Activated effector memory CD4-positive, alpha-beta T cell treated with Interleukin-2 at 50 U/mL for 16 hours (primary cell): Measurements from ENCODE around the gene HVCN1.

Source experiments
- DNase-seq: peaks from one replicate; pipeline ENCODE4 v3.0.0-alpha.2; 2020

Gene HVCN1

GRCh38 chr12:110698171-110698902 lies 9.4 kb upstream of the HVCN1 start:
- peak; percentile 67 for DNase-seq

GRCh38 chr12:110697236-110697635 lies 8.3 kb upstream of the HVCN1 start:
- no peak for DNase-seq

- DNase-seq, result no peak
Observed at GRCh38 chr12:110696283-110696682, 7.4 kb upstream of the HVCN1 start.

DNA sequence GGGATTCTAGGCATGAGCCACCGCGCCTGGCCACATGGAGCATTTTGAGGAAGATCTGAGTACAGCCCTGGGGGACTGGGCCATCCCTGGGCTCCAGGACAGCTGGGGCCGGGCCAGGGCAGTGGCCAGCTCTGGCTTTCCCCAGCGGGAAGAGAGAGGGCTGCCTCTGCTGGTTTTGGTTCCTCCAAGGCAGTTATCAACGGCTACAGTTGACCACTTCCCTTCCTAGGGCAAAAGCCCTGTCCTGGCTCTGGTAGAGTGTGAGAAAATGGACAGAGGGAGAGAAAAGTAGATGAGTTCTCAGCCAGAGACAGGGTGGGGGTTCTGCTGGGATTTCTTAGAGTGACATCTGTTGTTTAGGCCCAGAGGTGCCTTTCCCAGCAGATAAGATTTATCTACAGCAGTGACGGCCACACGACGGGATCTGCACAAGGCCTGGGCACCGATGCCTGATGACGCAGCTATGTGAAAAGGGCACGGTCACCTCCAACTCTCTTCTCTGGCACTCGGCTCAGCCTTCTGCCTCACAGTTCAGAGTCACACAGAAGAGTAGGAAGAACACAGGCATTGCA lies 5.5 kb upstream of the HVCN1 start:
- DNase-seq, result no peak

DNA sequence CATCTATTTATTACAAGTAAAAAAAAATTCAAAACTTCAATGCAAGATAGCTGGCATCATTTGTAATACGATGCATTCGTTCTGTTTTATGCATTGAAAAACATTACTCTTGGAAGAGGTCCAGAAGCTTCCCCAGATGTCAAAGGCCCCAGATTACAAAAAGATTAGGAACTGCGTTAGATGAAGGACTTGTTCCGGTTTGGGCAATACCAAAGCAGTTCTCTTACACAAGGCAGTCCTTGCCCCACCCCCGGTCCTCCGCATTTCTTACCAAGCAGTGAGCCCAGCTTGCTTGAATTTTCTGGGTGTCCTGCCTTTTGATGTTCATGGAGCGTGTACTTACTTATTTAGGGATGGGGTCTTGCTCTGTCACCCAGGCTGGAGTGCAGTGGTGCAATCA lies 4.8 kb upstream of the HVCN1 start:
- DNase-seq, result no peak

GRCh38 chr12:110690127-110690430 lies 1.2 kb upstream of the HVCN1 start:
- no peak for DNase-seq

- peak; percentile 42 for DNase-seq
Observed at GRCh38 chr12:110689281-110690126, 589 bp upstream of the HVCN1 start.

DNA sequence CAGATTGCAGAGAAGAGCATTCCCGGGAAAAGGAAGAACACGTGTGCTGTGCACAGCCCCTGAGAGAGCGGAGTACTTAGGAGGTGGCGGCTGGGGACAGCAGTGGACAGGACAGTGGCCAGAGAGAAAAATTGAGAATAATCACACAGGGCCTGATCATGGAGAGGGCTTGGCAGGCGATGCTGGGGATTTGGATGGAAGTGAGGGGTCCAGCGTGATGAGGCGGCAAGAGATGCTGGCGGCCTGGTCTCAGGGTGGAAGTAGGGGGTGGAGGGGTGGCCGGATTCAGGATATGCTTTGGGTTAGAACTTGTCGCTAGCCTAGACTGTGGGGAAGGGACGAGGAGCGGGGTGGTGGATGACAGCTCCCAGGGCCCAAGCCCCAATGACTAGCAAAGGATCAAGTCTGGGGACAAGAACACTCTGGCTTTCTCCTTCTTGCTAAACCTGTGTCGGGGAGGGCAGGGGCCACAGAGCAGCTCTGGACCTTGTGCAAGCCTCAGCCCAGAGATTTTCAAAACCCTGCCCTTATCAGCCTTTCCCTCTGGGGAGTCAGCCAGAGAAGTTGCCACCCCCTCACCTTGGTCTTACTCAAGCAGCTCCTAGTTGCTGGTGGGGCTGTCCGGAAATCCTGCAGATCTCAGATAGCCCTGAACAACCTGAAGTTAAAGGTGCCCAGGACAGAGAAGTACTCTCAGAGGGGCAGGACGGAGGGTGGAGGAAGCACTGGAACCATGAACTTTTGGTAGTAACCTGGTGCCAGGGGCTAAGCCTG lies 1.3 kb downstream of the HVCN1 start:
- no peak for DNase-seq

DNA sequence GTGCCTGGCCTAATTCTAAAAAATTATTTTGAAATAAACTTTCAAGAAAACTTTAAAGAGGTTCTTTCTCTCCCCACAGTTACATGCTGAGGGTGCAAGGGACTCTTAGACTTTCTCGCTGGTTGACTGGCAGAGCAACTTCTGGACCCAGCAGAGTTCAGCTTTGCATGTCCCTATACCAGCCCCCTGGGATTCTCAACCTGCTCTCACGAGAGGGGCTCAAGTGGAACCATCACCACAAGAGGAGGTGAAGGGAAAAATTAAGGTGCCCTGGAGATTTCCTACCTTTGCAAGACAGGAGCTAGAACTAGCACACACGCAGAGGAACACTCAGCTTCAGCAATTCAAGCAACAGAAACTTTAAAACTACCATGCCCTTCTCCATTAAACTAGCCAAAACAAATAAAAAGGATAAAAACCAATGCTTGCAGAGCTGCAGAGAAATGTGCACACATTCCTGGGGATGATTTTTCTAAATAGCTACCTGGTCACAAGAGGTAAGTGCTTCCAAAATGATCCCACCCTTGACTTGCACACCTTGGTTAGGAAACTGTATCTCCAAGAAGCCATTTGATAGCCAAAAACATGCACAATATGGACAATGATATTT lies 2.5 kb downstream of the HVCN1 start:
- no peak for DNase-seq

GRCh38 chr12:110684312-110684836 lies 4.5 kb downstream of the HVCN1 start:
- no peak for DNase-seq

- no peak for DNase-seq
Observed at GRCh38 chr12:110683888-110684287, 5.0 kb downstream of the HVCN1 start.

GRCh38 chr12:110680032-110680431 lies 8.9 kb downstream of the HVCN1 start:
- DNase-seq, result no peak

GRCh38 chr12:110679201-110679600 lies 9.7 kb downstream of the HVCN1 start:
- DNase-seq, result no peak

- DNase-seq, result no peak
Observed at GRCh38 chr12:110677982-110678381, 10.9 kb downstream of the HVCN1 start.

DNA sequence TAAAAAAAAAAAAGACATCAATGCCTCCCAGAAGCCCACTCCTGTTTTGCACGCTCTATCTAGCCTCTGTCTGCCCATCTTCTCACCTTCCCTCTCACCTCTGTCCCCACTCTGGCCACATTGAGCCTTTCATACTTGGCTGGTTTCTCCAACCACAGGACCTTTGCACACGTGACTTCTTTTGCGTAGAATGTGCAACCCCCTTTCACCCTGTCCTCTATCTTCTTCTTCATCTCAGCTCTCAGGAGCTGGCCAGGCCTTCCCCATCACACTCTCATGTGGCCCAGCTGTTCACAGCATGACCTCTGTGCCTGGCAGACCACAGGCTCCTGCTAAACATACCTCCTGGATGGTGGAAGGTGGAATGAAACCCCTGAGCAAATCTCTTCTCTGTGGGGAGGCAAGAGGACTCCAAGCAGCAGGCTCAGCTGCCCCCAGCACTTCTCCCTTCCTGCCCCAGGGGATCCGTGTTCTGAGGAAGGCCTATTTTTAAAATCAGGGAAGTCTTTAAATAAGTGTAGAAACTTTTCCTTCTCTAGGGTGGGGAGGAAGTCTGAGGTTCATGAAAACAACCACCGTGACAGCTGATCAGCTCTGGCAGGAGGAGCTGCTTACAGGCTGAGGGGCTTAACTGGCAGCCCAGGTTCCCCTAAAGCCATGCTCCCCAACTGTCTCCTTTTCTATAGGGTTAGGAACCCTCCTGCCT lies 11.6 kb downstream of the HVCN1 start:
- no peak for DNase-seq

GRCh38 chr12:110676171-110676570 lies 12.7 kb downstream of the HVCN1 start:
- DNase-seq, result no peak

- DNase-seq, result no peak
Observed at GRCh38 chr12:110670161-110670701, 18.7 kb downstream of the HVCN1 start.

DNA sequence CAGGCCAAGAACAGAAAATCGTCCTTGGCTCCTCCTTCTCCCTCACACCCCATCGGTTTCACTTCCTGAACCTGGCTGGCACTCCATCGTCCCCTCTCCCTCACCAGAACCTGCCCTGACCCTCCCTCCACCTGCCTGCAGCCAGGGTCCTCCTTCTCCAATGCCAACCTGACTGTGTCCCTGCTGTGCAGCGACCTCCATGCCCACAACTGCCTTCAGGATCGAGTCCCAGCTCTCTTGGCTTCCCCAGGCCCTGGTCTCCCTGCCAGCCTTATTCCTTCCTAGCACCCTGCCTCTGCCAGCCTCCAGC lies 19.8 kb downstream of the HVCN1 start:
- DNase-seq, result no peak

GRCh38 chr12:110668480-110669192 lies 20.3 kb downstream of the HVCN1 start:
- no peak for DNase-seq

DNA sequence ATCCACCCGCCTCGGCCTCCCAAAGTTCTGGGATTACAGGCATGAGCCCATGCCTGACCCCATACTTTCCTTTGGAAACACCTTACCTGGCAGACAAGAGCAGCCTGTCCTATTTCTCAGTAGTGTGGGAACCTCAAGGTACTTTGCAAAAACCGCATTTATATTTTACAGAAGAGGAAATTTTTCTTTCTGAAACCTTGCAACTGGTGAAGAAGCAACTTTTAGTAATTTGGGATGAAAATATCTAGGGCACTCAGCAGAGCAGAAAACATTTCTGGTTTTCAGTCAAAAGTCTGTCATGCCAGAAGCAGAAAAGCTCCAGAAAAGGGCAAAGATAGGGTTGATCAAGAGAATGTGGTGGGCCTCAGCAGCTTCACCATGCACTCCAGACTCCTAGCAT lies 21.2 kb downstream of the HVCN1 start:
- no peak for DNase-seq

DNA sequence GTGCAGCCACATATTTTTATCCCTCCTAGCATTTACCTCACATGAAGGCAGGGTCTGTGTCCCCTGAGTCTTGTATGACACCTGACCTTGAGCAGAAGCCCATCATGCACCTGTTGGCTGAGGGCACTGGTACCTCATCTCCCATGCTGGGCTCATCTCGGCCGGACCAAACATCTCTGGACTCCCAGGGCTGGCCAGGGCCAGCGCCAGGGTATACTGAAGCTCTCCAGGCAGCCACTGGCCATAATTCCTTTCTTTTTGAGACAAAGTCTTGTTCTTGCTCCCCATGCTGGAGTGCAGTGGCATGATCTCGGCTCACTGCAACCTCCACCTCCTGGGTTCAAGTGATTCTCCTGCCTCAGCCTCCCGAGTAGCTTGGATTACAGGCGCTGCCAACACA lies 22.0 kb downstream of the HVCN1 start:
- DNase-seq, result no peak
